GM10266 (cell line): ENCODE results near the gene TNRC18.

Source experiments
- DNase-seq: peaks from one replicate; pipeline ENCODE4 v3.0.0; 2012; ENCODE audit errors: extremely low spot score
- TF ChIP-seq, protein P1 (sequence below): IDR thresholded peaks from 2 replicates; pipeline ENCODE4 v1.5.1; 2012; ENCODE audit warnings: mild to moderate bottlenecking, low read depth; ENCODE audit not compliant: control insufficient read depth, insufficient read depth; ENCODE audit errors: missing control alignments

Gene TNRC18

DNA sequence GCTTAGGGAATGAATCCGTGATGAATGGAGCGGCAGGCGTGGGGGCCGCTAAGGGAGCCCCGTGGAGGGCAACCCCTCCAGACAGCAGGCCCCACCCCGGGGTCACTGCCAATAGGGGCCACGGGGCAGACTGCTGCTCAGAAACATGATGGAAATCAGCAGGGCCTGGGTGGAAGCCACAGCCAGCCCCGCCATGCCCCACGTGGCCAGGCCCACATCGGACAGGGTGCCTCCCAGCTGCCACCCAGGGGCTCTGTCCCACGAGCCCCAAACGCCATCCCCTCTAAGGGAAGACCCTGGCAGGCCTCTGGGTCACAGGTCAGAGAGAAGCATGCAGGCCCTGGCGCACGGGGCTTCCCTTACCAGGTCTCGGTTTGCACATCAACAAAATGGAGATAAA lies 28.4 kb downstream of the TNRC18 start:
- no peak for DNase-seq
- TF ChIP-seq, protein P1, sequence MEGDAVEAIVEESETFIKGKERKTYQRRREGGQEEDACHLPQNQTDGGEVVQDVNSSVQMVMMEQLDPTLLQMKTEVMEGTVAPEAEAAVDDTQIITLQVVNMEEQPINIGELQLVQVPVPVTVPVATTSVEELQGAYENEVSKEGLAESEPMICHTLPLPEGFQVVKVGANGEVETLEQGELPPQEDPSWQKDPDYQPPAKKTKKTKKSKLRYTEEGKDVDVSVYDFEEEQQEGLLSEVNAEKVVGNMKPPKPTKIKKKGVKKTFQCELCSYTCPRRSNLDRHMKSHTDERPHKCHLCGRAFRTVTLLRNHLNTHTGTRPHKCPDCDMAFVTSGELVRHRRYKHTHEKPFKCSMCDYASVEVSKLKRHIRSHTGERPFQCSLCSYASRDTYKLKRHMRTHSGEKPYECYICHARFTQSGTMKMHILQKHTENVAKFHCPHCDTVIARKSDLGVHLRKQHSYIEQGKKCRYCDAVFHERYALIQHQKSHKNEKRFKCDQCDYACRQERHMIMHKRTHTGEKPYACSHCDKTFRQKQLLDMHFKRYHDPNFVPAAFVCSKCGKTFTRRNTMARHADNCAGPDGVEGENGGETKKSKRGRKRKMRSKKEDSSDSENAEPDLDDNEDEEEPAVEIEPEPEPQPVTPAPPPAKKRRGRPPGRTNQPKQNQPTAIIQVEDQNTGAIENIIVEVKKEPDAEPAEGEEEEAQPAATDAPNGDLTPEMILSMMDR, result no peak

DNA sequence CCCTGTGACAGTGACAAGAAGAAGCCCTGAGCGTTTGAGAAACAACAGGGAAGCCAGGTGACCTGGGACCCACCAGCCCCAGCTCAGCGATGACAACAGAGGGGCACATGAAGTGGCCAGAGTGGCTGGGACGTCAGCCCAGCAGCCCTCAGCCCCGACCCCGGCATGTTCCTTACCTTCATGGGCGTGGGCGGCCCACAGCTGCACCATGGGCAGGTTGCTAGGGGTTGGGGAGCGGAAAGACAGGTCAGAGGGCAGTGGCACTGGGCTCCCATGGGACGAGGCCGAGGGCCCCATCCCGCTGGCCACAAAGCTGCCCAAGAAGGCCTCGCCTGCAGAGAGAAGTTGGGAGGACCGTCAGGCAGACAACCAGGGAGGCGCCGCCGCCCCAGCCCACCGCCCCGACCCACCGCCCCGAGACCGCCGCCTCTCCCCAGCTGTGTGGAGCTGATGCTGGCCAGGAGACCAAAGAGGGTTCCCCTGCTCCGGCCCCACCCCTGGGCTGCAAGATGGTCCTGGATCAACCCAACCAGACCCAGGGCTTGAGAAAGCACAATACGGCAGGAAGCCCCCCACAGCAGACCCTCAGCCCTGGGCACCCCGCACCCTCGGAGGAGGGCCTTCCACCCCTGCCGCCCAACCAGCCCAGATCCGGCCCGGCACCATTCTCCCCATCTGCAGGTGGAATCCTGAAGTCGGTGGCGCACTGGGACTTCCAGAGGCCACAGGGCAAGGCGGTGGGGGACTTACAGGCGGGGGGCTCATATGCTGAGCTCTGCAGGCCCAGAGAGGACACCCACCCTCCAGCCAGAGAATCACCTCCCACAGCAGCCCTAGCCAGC lies 29.1 kb downstream of the TNRC18 start:
- TF ChIP-seq, protein P1, result no peak
- DNase-seq, result no peak

GRCh38 chr7:5393748-5394147 lies 29.9 kb downstream of the TNRC18 start:
- TF ChIP-seq, protein P1, result no peak

DNA sequence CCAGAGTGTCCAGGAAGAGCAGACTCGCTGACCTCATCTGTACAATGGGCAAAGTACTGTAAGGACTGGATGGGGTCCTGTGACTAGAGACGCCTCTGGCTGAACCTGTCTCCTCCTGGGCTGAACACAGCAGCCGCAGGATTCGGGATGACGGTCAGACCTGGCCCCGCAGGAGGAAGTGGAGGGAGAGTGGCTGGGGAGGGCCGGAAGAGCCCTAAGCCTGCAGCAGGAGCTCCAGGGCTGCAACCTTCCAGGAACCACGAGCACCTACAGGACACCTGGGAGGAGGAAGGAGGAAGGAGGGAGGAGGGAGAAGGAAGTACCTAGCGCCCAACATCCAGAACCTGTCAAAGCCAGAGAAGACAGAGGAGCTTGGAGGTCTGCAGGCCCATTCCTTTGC lies 30.3 kb downstream of the TNRC18 start:
- DNase-seq, result no peak
- TF ChIP-seq, protein P1, result no peak

More at GRCh38 chr7:5393748-5394147, 29.9 kb downstream of the TNRC18 start:
- DNase-seq, result no peak

DNA sequence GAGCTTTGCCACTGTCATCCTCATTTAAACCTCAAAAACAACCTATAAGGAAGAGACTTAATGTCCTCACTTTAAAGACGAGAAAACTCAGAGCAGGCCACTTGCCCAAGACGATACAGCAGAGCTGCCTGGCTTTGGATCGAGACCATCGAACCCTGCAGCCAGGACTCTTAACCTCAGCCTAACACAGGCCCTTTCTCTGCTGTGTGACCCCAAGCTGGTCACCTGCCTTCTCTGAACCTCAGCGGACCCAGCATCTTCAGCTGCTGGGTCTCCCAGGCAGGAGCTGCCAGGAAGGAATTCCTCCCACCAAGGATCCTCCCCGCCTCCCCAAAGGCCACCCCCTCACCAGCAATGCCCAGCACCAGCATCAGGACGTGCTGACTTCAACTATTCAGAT lies 32.7 kb downstream of the TNRC18 start:
- DNase-seq, result no peak
- TF ChIP-seq, protein P1, result no peak

- DNase-seq, result no peak
- TF ChIP-seq, protein P1, result no peak
Measured at GRCh38 chr7:5388905-5389433, 34.7 kb downstream of the TNRC18 start.

DNA sequence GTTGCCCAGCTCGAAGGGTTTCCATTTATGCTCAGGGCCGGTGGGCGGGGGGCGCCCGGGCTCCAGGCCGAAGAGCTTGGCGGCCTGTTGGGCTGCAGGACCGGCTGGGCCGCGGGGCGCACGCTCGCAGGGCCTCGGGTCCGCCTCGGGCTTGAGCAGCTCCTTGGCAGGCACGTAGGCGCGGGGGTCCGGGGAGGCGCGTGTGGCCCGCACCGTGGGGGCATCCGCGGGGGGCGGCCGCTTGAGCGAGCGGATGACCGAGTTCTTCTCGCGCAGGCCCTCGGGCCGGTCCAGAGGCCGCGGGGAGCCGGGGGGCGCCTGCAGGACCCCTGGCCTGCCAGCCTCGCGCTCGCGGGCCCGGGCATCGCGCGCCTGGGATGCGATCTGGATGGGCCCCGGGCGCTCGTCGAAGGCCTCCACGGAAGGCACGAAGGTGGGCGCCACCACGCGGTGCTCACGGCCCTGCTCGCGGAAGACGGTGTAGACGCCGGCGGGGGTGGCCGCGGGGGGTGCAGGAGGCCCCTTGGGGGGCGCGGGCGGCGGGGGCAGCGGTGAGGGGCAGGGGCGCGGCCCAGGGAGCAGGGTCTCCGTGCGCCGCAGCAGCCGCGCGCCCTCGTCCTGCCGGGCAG lies 35.2 kb downstream of the TNRC18 start:
- no peak for DNase-seq
- TF ChIP-seq, protein P1, result no peak
